Hematopoietic multipotent progenitor cell treated with erythropoietin and hydrocortisone succinate and interleukin-3 and kit ligand, for 4 days (in vitro differentiated cells): ENCODE data around the gene MEPCE.

Source experiments
- DNase-seq: peaks from one replicate; pipeline ENCODE4 v3.0.0-alpha.2; 2015

Gene MEPCE

GRCh38 chr7:100465299-100465698 is 35.7 kb downstream of the MEPCE start:
- no peak for DNase-seq

GRCh38 chr7:100465702-100466311 is 36.2 kb downstream of the MEPCE start:
- peak; percentile 87 for DNase-seq

- no peak for DNase-seq
These were observed 37.3 kb downstream of the MEPCE start for GRCh38 chr7:100466653-100467605.

- DNase-seq: no peak
These were observed 38.2 kb downstream of the MEPCE start for GRCh38 chr7:100467638-100468373.

GRCh38 chr7:100469227-100470044 is 39.8 kb downstream of the MEPCE start:
- DNase-seq: peak; percentile 87

GRCh38 chr7:100471021-100471420 is 41.4 kb downstream of the MEPCE start:
- DNase-seq: no peak

- DNase-seq: no peak
These were observed 42.7 kb downstream of the MEPCE start for GRCh38 chr7:100472121-100472851.

GRCh38 chr7:100472854-100473499 is 43.3 kb downstream of the MEPCE start:
- DNase-seq: peak; percentile 67

GRCh38 chr7:100475549-100475948 is 45.9 kb downstream of the MEPCE start:
- DNase-seq: peak; percentile 87

GRCh38 chr7:100476101-100476780 is 46.6 kb downstream of the MEPCE start:
- DNase-seq: peak; percentile 57

GRCh38 chr7:100476903-100477870 is 47.6 kb downstream of the MEPCE start:
- DNase-seq: peak; percentile 79

- DNase-seq: no peak
These were observed 48.2 kb downstream of the MEPCE start for GRCh38 chr7:100477871-100478267.

GRCh38 chr7:100478958-100479660 is 49.5 kb downstream of the MEPCE start, which contains the start of gene TSC22D4:
Gene TSC22D4 (minus strand): TSS chr7:100479214. CDS start chr7:100478038, 1,176 bp downstream.
- peak; percentile 98 for DNase-seq

GRCh38 chr7:100481466-100481865 is 51.8 kb downstream of the MEPCE start:
- DNase-seq: no peak

- DNase-seq: no peak
These were observed 53.1 kb downstream of the MEPCE start for GRCh38 chr7:100482728-100483089.

GRCh38 chr7:100483090-100483721 is 53.6 kb downstream of the MEPCE start:
- DNase-seq: peak; percentile 87
